ENCODE data around the gene CSF2.

GRCh38 chr5:132052520-132052919 is 21.1 kb upstream of the CSF2 start:
- TF ChIP-seq CTCF (IDR thresholded peaks at IDR 0.05) (no peak), REST (IDR thresholded peaks at IDR 0.05; ENCODE audit: insufficient read depth in 1 of 2, low read depth in 2 of 2, low read length in 1 of 2) (no peak), POLR2AphosphoS5 (IDR thresholded peaks at IDR 0.05; ENCODE audit: low read depth, low read length) (no peak), TCF7L2 (IDR thresholded peaks at IDR 0.05; ENCODE audit: low read depth, low read length) (no peak), SIN3A (IDR thresholded peaks at IDR 0.05; ENCODE audit: borderline replicate concordance, insufficient read depth, low read depth, low read length) (no peak)

All from Panc1 (cell line).